CD4-positive, alpha-beta T cell (primary cell): ENCODE results near the gene C16orf95. TPM values are rescaled to one million over a fixed set of nuclear protein-coding genes. Genes with fewer than 3 reads are reported as not detected.

Source experiments
- ATAC-seq: fragments of 200-7000 bp; cut with Tn5 transposase; one replicate; pipeline ENCODE4 v1.10.0; 2022; ENCODE audit warnings: mild to moderate bottlenecking; ENCODE audit not compliant: poor library complexity
- CTCF ChIA-PET: fragments of 350-600 bp; sonication (Branson Sonifier 250); formaldehyde crosslinking; loops from one replicate; lab custom pipeline; 2021; ENCODE audit warnings: antibody characterized with exemption, inconsistent platforms; lab: Charles Lee
- POLR2A ChIA-PET: fragments of 350-600 bp; sonication (Branson Sonifier 250); formaldehyde crosslinking; loops from one replicate; lab custom pipeline; 2021; ENCODE audit warnings: antibody characterized with exemption, inconsistent platforms; lab: Charles Lee
- DNase-seq, 14 experiments: peaks; one replicate each; pipeline ENCODE4 v3.0.0-alpha.2; 2013 to 2020; ENCODE audit warnings: mixed read lengths in 2 of 14
- H3K27ac ChIP-seq, 2 donors: one replicate each; pipeline versions ENCODE4 v1.5.1 to v1.7.0; 2013; ENCODE audit warnings: low read length in 2 of 2, low read depth in 1 of 2, mild to moderate bottlenecking in 1 of 2
- H3K27me3 ChIP-seq, 2 experiments: 1 replicate in 1 of 2; 2 replicates in 1 of 2; pipeline versions ENCODE4 v1.6.1 to v1.7.0; 2013; ENCODE audit warnings: low read length in 2 of 2, control low read depth in 1 of 2, mild to moderate bottlenecking in 1 of 2, moderate library complexity in 1 of 2; ENCODE audit not compliant: insufficient read depth in 2 of 2, control insufficient read depth in 1 of 2
- H3K36me3 ChIP-seq: one replicate; pipeline ENCODE4 v1.6.1; 2013; ENCODE audit warnings: low read length, control low read depth; ENCODE audit not compliant: insufficient read depth
- H3K4me1 ChIP-seq: one replicate; pipeline ENCODE4 v1.6.1; 2013; ENCODE audit warnings: low read length, control low read depth; ENCODE audit not compliant: insufficient read depth
- H3K4me3 ChIP-seq: one replicate; pipeline ENCODE4 v1.5.1; 2013; ENCODE audit warnings: mild to moderate bottlenecking, low read length, moderate library complexity
- H3K9me3 ChIP-seq, 2 experiments: 1 replicate in 1 of 2; 2 replicates in 1 of 2; pipeline versions ENCODE4 v1.6.1 to v1.7.0; 2013; ENCODE audit warnings: low read length in 2 of 2, mild to moderate bottlenecking in 2 of 2, control low read depth in 1 of 2, moderate library complexity in 1 of 2; ENCODE audit not compliant: control insufficient read depth in 1 of 2, insufficient read depth in 1 of 2
- H3K27ac Mint-ChIP-seq: one replicate; pipeline ENCODE4 v1.8.0; 2020; ENCODE audit warnings: mixed read lengths
- H3K27me3 Mint-ChIP-seq: one replicate; pipeline ENCODE4 v1.8.0; 2021; ENCODE audit warnings: mixed read lengths
- H3K36me3 Mint-ChIP-seq: one replicate; pipeline ENCODE4 v1.8.0; 2021; ENCODE audit warnings: low read depth, mixed read lengths
- H3K4me1 Mint-ChIP-seq: one replicate; pipeline ENCODE4 v1.8.0; 2021; ENCODE audit warnings: low read depth, mixed read lengths
- H3K4me3 Mint-ChIP-seq: one replicate; pipeline ENCODE4 v1.8.0; 2020; ENCODE audit warnings: mild to moderate bottlenecking, mixed read lengths
- H3K9me3 Mint-ChIP-seq: one replicate; pipeline ENCODE4 v1.8.0; 2020; ENCODE audit warnings: mixed read lengths
- intact Hi-C, 2 experiments: fragments of 100-400 bp; cut with DNase I in 1 of 2; cut with micrococcal nuclease in 1 of 2; formaldehyde crosslinking; loops; one replicate each; pipeline versions ENCODE4 v1.15.1 to v1.9.0; 2023 to 2025; cut with DNase I, micrococcal nuclease
- total RNA-seq, 174 experiments: library from RNA in 2 of 174; stranded (reverse) in 2 of 174; gene quantifications; one replicate each; pipeline ENCODE4 v1.2.3 and lab custom pipeline; 2021 to 2026
- TF ChIP-seq, protein P1 (sequence below): fragments of 200-600 bp; IDR thresholded peaks from one replicate; pipeline ENCODE4 v1.8.0; 2022; ENCODE audit warnings: antibody characterized with exemption, mild to moderate bottlenecking

Gene C16orf95
- total RNA-seq, 2 experiments from 2014 or later = 0.74 to 1.2 TPM

GRCh38 chr16:87314990-87315420 is 2.2 kb downstream of the C16orf95 start:
- Histone ChIP-seq H3K27me3 (no peaks in the 10 kb centered on the region), H3K36me3 (no peaks in the 10 kb centered on the region), H3K27ac (no peak overlapping the region), H3K9me3 (no peaks in the 10 kb centered on the region), H3K4me3 (no peak overlapping the region), H3K4me1 (peaks cover 14% of the 10 kb centered on the region)
- ChIA-PET POLR2A (interaction anchor here (0.8 kb wide), 1 partner anchor 89 kb away, joined by 3 read pairs; no protein-coding TSS in a partner anchor), CTCF (interaction anchor here (1.1 kb wide), 1 partner anchor 10 kb away, joined by 3 read pairs; no protein-coding TSS in a partner anchor)
- Mint-ChIP-seq H3K36me3 (peaks cover 13% of the 10 kb centered on the region), H3K27ac (no peak overlapping the region), H3K4me3 (no peak overlapping the region), H3K4me1 (peaks cover 21% of the 10 kb centered on the region), H3K9me3 (no peaks in the 10 kb centered on the region), H3K27me3 (no peaks in the 10 kb centered on the region)
- TF ChIP-seq, protein P1, sequence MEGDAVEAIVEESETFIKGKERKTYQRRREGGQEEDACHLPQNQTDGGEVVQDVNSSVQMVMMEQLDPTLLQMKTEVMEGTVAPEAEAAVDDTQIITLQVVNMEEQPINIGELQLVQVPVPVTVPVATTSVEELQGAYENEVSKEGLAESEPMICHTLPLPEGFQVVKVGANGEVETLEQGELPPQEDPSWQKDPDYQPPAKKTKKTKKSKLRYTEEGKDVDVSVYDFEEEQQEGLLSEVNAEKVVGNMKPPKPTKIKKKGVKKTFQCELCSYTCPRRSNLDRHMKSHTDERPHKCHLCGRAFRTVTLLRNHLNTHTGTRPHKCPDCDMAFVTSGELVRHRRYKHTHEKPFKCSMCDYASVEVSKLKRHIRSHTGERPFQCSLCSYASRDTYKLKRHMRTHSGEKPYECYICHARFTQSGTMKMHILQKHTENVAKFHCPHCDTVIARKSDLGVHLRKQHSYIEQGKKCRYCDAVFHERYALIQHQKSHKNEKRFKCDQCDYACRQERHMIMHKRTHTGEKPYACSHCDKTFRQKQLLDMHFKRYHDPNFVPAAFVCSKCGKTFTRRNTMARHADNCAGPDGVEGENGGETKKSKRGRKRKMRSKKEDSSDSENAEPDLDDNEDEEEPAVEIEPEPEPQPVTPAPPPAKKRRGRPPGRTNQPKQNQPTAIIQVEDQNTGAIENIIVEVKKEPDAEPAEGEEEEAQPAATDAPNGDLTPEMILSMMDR = no peak
- intact Hi-C loops = loop anchor here in 1 of 2 experiments (5.0 kb wide), 1 partner anchor 177 kb away; the partner anchor contains the start of gene ZCCHC14
- ATAC-seq (no peak), DNase-seq (no peak)

DNA sequence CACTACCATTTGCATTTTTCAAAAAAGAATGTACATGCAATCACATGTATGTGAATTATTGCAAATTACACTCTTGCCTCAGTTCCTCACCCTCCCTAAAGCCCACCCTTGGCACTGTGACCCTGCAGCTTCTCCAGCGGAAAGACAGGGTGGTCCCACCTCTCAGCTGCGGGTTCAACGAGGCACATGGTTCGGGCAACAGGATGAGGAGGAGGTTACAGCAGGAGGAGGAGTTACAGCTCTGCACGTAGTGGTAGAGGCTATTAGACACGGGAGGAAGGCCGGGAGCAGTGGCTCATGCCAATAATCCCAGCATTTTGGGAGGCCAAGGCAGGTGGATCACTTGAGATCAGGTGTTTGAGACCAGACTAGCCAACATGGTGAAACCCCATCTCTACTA is 5.2 kb downstream of the C16orf95 start:
- TF ChIP-seq, protein P1 = no peak
- no peak for ATAC-seq
- H3K9me3 ChIP-seq = no peaks in the 10 kb centered on the region
- peaks cover 4% of the 10 kb centered on the region for H3K4me1 ChIP-seq
- Mint-ChIP-seq H3K27me3 (no peaks in the 10 kb centered on the region), H3K27ac (no peak overlapping the region), H3K36me3 (peaks cover 1% of the 10 kb centered on the region), H3K4me3 (no peak overlapping the region), H3K4me1 (peaks cover under 1% of the 10 kb centered on the region), H3K9me3 (peaks cover 3% of the 10 kb centered on the region)
- intact Hi-C loops = no loop called here
- no peak overlapping the region for H3K27ac ChIP-seq
- H3K4me3 ChIP-seq = no peak overlapping the region
- CTCF ChIA-PET = no interaction called here
- POLR2A ChIA-PET = no interaction called here
- DNase-seq = no peak
- H3K27me3 ChIP-seq = no peaks in the 10 kb centered on the region
- H3K36me3 ChIP-seq = no peaks in the 10 kb centered on the region

- ChIA-PET POLR2A (no interaction called here), CTCF (no interaction called here)
- DNase-seq = no peak
- Histone ChIP-seq H3K4me1 (peaks cover 2% of the 10 kb centered on the region), H3K27me3 (no peaks in the 10 kb centered on the region), H3K4me3 (no peak overlapping the region), H3K27ac (no peak overlapping the region), H3K9me3 (no peaks in the 10 kb centered on the region), H3K36me3 (no peaks in the 10 kb centered on the region)
- H3K4me3 Mint-ChIP-seq = no peak overlapping the region
- no peaks in the 10 kb centered on the region for H3K4me1 Mint-ChIP-seq
- intact Hi-C loops = no loop called here
- no peaks in the 10 kb centered on the region for H3K36me3 Mint-ChIP-seq
- H3K27ac Mint-ChIP-seq = no peak overlapping the region
- no peaks in the 10 kb centered on the region for H3K27me3 Mint-ChIP-seq
- peaks cover 3% of the 10 kb centered on the region for H3K9me3 Mint-ChIP-seq
- no peak for ATAC-seq
- TF ChIP-seq, protein P1 = no peak
Observed at GRCh38 chr16:87311387-87311786, 5.8 kb downstream of the C16orf95 start.
